K562 (cell line): Measurements from ENCODE around the gene CNTF. TPM values are rescaled to one million over a fixed set of nuclear protein-coding genes. Genes with fewer than 3 reads are reported as not detected.
A peak's percentile ranks its signal among the peaks of the same experiment; 100 is the strongest.

Experiments
- DDX20 ChIP-seq: fragments of 450-650 bp; IDR thresholded peaks from 2 replicates; pipeline ENCODE4 v1.6.1; 2016; ENCODE audit warnings: missing genetic modification characterization, low read depth, mild to moderate bottlenecking, missing compliant biosample characterization, moderate library complexity
- GTF2A2 ChIP-seq: IDR thresholded peaks from 2 replicates; pipeline ENCODE4 v1.6.1; 2016; ENCODE audit warnings: mild to moderate bottlenecking, missing genetic modification characterization, missing compliant biosample characterization
- HDGF ChIP-seq: fragments of 450-650 bp; IDR thresholded peaks from 2 replicates; pipeline ENCODE4 v1.6.1; 2016
- HINFP ChIP-seq: fragments of 450-650 bp; conservative IDR thresholded peaks from 2 replicates; pipeline ENCODE4 v1.6.1; 2016; ENCODE audit warnings: missing genetic modification characterization, low read depth, mild to moderate bottlenecking, control low read depth, missing compliant biosample characterization
- IFI16 ChIP-seq: fragments of 250-450 bp; sonication (Bioruptor Pico); IDR thresholded peaks from 2 replicates; pipeline ENCODE4 v2.1.2; 2022; ENCODE audit warnings: mild to moderate bottlenecking, inconsistent platforms
- KDM2B ChIP-seq: fragments of 250-450 bp; sonication (Bioruptor Pico); IDR thresholded peaks from 2 replicates; pipeline ENCODE4 v1.8.0; 2021; ENCODE audit warnings: mild to moderate bottlenecking, moderate library complexity
- RUNX1 ChIP-seq: sonication (generic); IDR thresholded peaks from 2 replicates; pipeline ENCODE4 v1.6.1; 2016; ENCODE audit warnings: antibody characterized with exemption, low read depth
- TAF15 ChIP-seq: fragments of 200-400 bp; formaldehyde crosslinking; IDR thresholded peaks from 2 replicates; pipeline ENCODE4 v1.6.1; 2017; ENCODE audit warnings: mild to moderate bottlenecking, low read depth, low read length, moderate library complexity
- TOE1 ChIP-seq, 2 experiments: fragments of 450-650 bp in 1 of 2; sonication (generic) in 1 of 2; formaldehyde crosslinking in 1 of 2; IDR thresholded peaks; 2 replicates each; pipeline versions ENCODE4 v1.7.1 to v1.8.0; 2016 to 2022; ENCODE audit warnings: borderline replicate concordance in 2 of 2, mild to moderate bottlenecking in 2 of 2, antibody characterized with exemption in 1 of 2, inconsistent platforms in 1 of 2, low read depth in 1 of 2, missing genetic modification reagents in 1 of 2, moderate library complexity in 1 of 2
- XRCC4 ChIP-seq: IDR thresholded peaks from one replicate; pipeline ENCODE4 v1.6.1; 2011; ENCODE audit not compliant: insufficient read depth, insufficient read length; ENCODE audit errors: extremely low read depth
- ZC3H11A ChIP-seq: IDR thresholded peaks from 2 replicates; pipeline ENCODE4 v1.6.1; 2012; ENCODE audit warnings: low read depth, low read length, improper control_type of control experiment
- ZNF318 ChIP-seq, 2 experiments: fragments of 450-650 bp; IDR thresholded peaks; 2 replicates each; pipeline ENCODE4 v1.6.1; 2016; ENCODE audit warnings: mild to moderate bottlenecking in 2 of 2, borderline replicate concordance in 1 of 2, low read depth in 1 of 2, moderate library complexity in 1 of 2
- ZNF507 ChIP-seq: conservative IDR thresholded peaks from 2 replicates; pipeline ENCODE4 v1.6.1; 2017; ENCODE audit warnings: missing genetic modification characterization, missing compliant biosample characterization
- ZNF57 ChIP-seq: fragments of 450-650 bp; formaldehyde crosslinking; IDR thresholded peaks from 2 replicates; pipeline ENCODE4 v1.4.0; 2020; ENCODE audit warnings: mild to moderate bottlenecking, moderate library complexity
- polyA plus RNA-seq, 8 experiments: library from polyadenylated mRNA; depleted of rRNA in 4 of 8; stranded (reverse) in 5 of 8; unstranded in 3 of 8; fragments of >200 nt; fragmentation: Nextera tagmentation in 2 of 8; fragmentation: Illumina TruSeq in 1 of 8; extraction: Ambion mirVana in 2 of 8; extraction: Trizol in 1 of 8; gene quantifications; 2 replicates each; pipeline versions ENCODE4 v1.2.1 to v1.2.3, GENCODE V29; 2011 to 2014; ENCODE audit warnings: inconsistent platforms in 1 of 8, missing spikeins in 1 of 8
- total RNA-seq, 7 experiments: library from RNA; depleted of rRNA in 6 of 7; stranded (reverse); fragments of >200 nt in 6 of 7; fragmentation: Illumina TruSeq in 2 of 7; extraction: Trizol in 2 of 7; gene quantifications; 2 replicates each; pipeline versions ENCODE4 v1.2.1 to v1.2.3, GENCODE V29; 2011 to 2021; ENCODE audit warnings: low replicate concordance in 1 of 7
- TF ChIP-seq, protein P1 (sequence below): sonication (generic); formaldehyde crosslinking; IDR thresholded peaks from 2 replicates; pipeline ENCODE4 v1.8.1; 2023; ENCODE audit warnings: mild to moderate bottlenecking, missing genetic modification reagents

Gene CNTF
- total and polyA plus RNA-seq, 9 of the 15 experiments (the other 6 are each of a cell fraction or from before 2014, with no cell fraction given), result 0.17 to 5.0 (median 2.3) TPM

- TF ChIP-seq ZNF318 (IDR thresholded peaks at IDR 0.05; ENCODE audit: borderline replicate concordance in 1 of 2, low read depth in 1 of 2) (peak in 1 of 2 experiments; percentile 16; a peak in 1 of 4 replicates), ZNF507 (tag) (no peak), HDGF (no peak), GTF2A2 (no peak), KDM2B (CRISPR knock-in tag) (no peak), TOE1 (IDR thresholded peaks at IDR 0.05; ENCODE audit: borderline replicate concordance) (peak; percentile 11; the same call in 1 of the 2 replicates), TOE1 (CRISPR knock-in tag; IDR thresholded peaks at IDR 0.05; ENCODE audit: borderline replicate concordance, low read depth) (no peak), TAF15 (no peak), HINFP (tag) (no peak), ZNF57 (no peak), RUNX1 (no peak), ZC3H11A (no peak), DDX20 (no peak), IFI16 (CRISPR knock-in tag) (no peak), XRCC4 (no peak)
- TF ChIP-seq, protein P1, sequence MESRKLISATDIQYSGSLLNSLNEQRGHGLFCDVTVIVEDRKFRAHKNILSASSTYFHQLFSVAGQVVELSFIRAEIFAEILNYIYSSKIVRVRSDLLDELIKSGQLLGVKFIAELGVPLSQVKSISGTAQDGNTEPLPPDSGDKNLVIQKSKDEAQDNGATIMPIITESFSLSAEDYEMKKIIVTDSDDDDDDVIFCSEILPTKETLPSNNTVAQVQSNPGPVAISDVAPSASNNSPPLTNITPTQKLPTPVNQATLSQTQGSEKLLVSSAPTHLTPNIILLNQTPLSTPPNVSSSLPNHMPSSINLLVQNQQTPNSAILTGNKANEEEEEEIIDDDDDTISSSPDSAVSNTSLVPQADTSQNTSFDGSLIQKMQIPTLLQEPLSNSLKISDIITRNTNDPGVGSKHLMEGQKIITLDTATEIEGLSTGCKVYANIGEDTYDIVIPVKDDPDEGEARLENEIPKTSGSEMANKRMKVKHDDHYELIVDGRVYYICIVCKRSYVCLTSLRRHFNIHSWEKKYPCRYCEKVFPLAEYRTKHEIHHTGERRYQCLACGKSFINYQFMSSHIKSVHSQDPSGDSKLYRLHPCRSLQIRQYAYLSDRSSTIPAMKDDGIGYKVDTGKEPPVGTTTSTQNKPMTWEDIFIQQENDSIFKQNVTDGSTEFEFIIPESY (CRISPR knock-in tag), result no peak
Observed at GRCh38 chr11:58577555-58578135, 44.8 kb upstream of the CNTF start (continued).
